Stimulated activated CD8-positive, alpha-beta memory T cell treated with anti-CD3 and anti-CD28 coated beads, Interleukin-15, amount 100 ng/mL, for 1 hour (primary cell): Measurements from ENCODE around the gene DENND1A.
"Not testable (repeated sequence)": the region's sequence is repeated elsewhere in the genome, so short reads cannot be mapped to it uniquely, and the experiment has no call there.

ENCODE experiments used
- DNase-seq: peaks from one replicate; pipeline ENCODE4 v3.0.0-alpha.2; 2020; ENCODE audit warnings: low read depth

Gene DENND1A

GRCh38 chr9:123652416-123652815 lies 277.5 kb downstream of the DENND1A start:
- DNase-seq: no peak

- no peak for DNase-seq
Observed at GRCh38 chr9:123651871-123652270, 278.1 kb downstream of the DENND1A start.

- DNase-seq: no peak
Observed at GRCh38 chr9:123651273-123651672, 278.7 kb downstream of the DENND1A start.

- no peak for DNase-seq
Observed at GRCh38 chr9:123649909-123650308, 280.0 kb downstream of the DENND1A start.

- DNase-seq: no peak
Observed at GRCh38 chr9:123647145-123647544, 282.8 kb downstream of the DENND1A start.

GRCh38 chr9:123645762-123646161 lies 284.2 kb downstream of the DENND1A start:
- DNase-seq: no peak

GRCh38 chr9:123645126-123645525 lies 284.8 kb downstream of the DENND1A start:
- no peak for DNase-seq

- DNase-seq: no peak
Observed at GRCh38 chr9:123643518-123643917, 286.4 kb downstream of the DENND1A start.

GRCh38 chr9:123642291-123643278 lies 287.3 kb downstream of the DENND1A start:
- no peak for DNase-seq

GRCh38 chr9:123640792-123641222 lies 289.1 kb downstream of the DENND1A start:
- DNase-seq: no peak

- no peak for DNase-seq
Observed at GRCh38 chr9:123639743-123640142, 290.2 kb downstream of the DENND1A start.

- no peak for DNase-seq
Observed at GRCh38 chr9:123637945-123638634, 291.8 kb downstream of the DENND1A start.

- DNase-seq: no peak
Observed at GRCh38 chr9:123637606-123637944, 292.4 kb downstream of the DENND1A start.

GRCh38 chr9:123636805-123637204 lies 293.1 kb downstream of the DENND1A start:
- not testable (repeated sequence) for DNase-seq

- no peak for DNase-seq
Observed at GRCh38 chr9:123631862-123632261, 298.1 kb downstream of the DENND1A start.

- DNase-seq: no peak
Observed at GRCh38 chr9:123630233-123630632, 299.7 kb downstream of the DENND1A start.

- DNase-seq: no peak
Observed at GRCh38 chr9:123629531-123629930, 300.4 kb downstream of the DENND1A start.

GRCh38 chr9:123622711-123623241 lies 307.1 kb downstream of the DENND1A start:
- DNase-seq: no peak

GRCh38 chr9:123620239-123620638 lies 309.7 kb downstream of the DENND1A start:
- no peak for DNase-seq

GRCh38 chr9:123617952-123618678 lies 311.8 kb downstream of the DENND1A start:
- no peak for DNase-seq

GRCh38 chr9:123617286-123617685 lies 312.6 kb downstream of the DENND1A start:
- DNase-seq: no peak

GRCh38 chr9:123616707-123617106 lies 313.2 kb downstream of the DENND1A start:
- DNase-seq: no peak
